Activated naive CD4-positive, alpha-beta T cell treated with anti-CD3 and anti-CD28 coated beads, Interleukin-2, amount 50 U/mL, for 72 hours (primary cell): Measurements from ENCODE around the gene LMF2. TPM values are rescaled to one million over a fixed set of nuclear protein-coding genes. Genes with fewer than 3 reads are reported as not detected.
"Not testable (repeated sequence)": the region's sequence is repeated elsewhere in the genome, so short reads cannot be mapped to it uniquely, and the experiment has no call there.

Source experiments
- ATAC-seq, 2 donors: fragments of 150-1000 bp; cut with Tn5 transposase; 2 replicates each; pipeline ENCODE4 v1.10.0; 2021; ENCODE audit warnings: mild to moderate bottlenecking in 2 of 2, moderate library complexity in 2 of 2
- DNase-seq, 2 donors: peaks; one replicate each; pipeline ENCODE4 v3.0.0; 2021 to 2022; ENCODE audit warnings: low spot score in 2 of 2
- H3K27ac Mint-ChIP-seq, 2 donors: one replicate each; pipeline ENCODE4 v1.8.0; 2022; ENCODE audit warnings: mild to moderate bottlenecking in 2 of 2, mixed read lengths in 2 of 2
- H3K36me3 Mint-ChIP-seq, 2 donors: one replicate each; pipeline ENCODE4 v1.8.0; 2022; ENCODE audit warnings: mixed read lengths in 2 of 2
- H3K9me3 Mint-ChIP-seq, 2 donors: one replicate each; pipeline ENCODE4 v1.8.0; 2022; ENCODE audit warnings: mixed read lengths in 2 of 2
- total RNA-seq, 2 donors: library from RNA; stranded (reverse); gene quantifications; one replicate each; pipeline ENCODE4 v1.2.3, GENCODE V29; 2022

The LMF2 gene
- total RNA-seq, 2 donors from 2014 or later, result 54.2 to 76.7 TPM

DNA sequence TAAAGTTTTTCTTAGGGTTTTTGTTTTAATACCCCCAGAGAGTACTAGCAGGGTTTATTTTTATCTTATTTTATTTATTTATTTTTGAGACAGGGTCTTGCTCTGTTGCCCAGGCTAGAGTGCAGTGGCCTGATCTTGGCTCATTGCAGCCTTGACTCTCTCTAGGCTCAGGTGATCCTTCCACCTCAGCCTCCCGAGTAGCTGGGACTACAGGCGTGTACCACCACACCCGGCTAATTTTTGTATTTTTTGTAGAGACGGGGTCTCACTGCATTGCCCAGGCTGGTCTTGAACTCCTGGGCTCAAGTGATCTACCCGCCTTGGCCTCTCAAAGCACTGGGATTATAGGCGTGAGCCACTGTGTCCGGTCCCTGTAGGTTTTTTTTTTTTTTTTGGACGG, 12.7 kb upstream of the LMF2 start:
- peaks cover 7 to 22% of the 10 kb centered on the region in 2 donors for H3K36me3 Mint-ChIP-seq
- not testable (repeated sequence) for ATAC-seq, H3K27ac Mint-ChIP-seq, DNase-seq, H3K9me3 Mint-ChIP-seq

DNA sequence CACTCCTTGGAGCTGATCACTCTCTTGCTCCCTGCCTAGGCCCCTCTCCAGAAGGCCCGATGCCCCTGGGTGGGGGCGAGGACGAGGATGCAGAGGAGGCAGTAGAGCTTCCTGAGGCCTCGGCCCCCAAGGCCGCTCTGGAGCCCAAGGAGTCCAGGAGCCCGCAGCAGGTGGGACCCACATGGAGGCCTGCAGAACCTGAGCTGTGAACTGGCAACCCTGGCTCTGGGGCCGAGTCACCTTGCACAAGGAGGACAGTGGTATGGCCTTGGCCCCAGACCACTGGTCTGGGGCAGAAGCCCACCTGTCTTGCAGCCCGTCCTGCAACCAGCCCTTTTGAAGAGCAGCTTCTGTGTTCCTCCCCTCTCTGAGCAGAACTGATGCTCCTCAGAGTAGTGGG, 11.6 kb upstream of the LMF2 start:
- Mint-ChIP-seq H3K36me3 (peaks cover 0 to 20% of the 10 kb centered on the region in 2 donors), H3K27ac (no peak overlapping the region), H3K9me3 (no peaks in the 10 kb centered on the region)
- DNase-seq (no peak), ATAC-seq (no peak)

DNA sequence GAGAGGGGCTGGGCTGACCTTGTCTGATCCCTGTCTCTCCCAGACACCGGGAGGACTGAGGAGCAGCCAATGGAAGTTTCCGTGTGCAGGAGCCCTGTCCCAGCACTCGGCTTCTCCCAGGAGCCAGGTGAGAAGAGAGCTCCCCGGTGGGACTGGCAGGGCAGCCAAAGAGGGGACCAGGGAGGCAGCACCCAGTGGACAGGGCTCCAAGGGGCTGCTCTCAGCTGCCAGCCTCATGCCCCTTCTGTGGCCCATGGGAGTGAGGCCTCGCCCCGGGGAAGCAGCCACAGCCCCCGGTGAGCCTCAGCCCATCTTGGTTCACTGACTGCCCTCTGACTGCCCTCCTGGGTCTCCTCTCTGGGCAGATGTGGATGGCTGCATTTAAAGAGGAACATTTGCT, 11.1 kb upstream of the LMF2 start:
- Mint-ChIP-seq H3K27ac (no peak overlapping the region), H3K36me3 (peaks cover 0 to 20% of the 10 kb centered on the region in 2 donors), H3K9me3 (no peaks in the 10 kb centered on the region)
- no peak for ATAC-seq
- DNase-seq, result no peak

DNA sequence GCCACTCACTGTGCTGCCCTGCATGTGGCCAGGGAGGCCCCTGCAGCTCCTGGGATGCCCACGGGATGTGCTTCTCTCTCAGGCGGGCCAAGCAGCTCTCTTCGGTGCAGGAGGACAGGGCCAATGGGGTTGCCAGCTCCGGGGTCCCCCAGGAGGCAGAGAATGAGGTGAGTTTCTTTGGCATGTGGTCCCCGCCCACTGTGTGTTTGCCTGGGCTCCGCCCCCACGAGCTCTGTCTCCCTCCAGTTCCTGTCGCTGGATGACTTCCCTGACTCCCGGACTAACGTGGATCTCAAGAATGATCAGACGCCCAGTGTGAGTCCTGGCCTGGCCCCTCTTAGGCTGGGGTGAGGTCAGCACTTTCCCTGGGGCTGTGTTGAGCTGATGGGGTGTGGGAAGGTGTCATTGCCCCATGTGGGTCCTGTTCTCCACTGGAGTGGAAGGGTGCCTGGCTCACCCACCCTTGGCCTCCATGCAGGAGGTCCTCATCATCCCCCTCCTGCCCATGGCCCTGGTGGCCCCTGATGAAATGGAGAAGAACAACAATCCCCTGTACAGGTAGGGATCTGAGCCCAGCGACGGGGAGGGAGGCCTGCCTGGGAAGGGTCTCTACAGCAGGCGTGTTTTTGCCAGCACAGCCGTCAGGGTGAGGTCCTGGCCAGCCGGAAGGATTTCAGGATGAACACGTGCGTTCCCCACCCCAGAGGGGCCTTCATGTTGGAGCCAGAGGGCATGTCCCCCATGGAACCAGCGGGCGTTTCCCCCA, 10.2 kb upstream of the LMF2 start:
- ATAC-seq, result no peak
- Mint-ChIP-seq H3K9me3 (no peaks in the 10 kb centered on the region), H3K36me3 (peaks cover under 1 to 20% of the 10 kb centered on the region in 2 donors)

DNA sequence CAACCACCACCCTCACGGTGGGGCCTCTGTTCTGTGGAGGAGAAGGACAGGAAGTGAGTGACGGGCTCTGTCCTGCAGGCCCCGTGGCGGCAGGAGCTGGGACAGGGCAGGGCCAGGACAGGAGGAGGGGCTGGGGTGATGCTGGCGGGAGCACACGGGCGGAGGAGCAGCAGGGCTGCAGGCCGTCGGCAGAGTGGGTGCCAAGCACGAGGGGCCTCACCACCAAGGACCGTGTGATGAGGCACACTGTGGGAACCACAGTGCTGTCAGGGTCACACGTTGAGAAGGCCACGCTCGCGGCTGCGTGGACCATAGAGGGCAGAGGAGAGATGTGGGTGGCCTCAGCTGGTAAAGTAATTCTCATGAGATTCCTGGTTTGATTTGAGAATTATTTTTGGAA, 9.4 kb upstream of the LMF2 start:
- ATAC-seq, result no peak
- Mint-ChIP-seq H3K9me3 (no peaks in the 10 kb centered on the region), H3K36me3 (peaks cover 7 to 20% of the 10 kb centered on the region in 2 donors), H3K27ac (no peak overlapping the region)
- DNase-seq, result no peak

More for the DNA sequence above, 10.2 kb upstream of the LMF2 start:
- no peak overlapping the region for H3K27ac Mint-ChIP-seq
- no peak for DNase-seq

DNA sequence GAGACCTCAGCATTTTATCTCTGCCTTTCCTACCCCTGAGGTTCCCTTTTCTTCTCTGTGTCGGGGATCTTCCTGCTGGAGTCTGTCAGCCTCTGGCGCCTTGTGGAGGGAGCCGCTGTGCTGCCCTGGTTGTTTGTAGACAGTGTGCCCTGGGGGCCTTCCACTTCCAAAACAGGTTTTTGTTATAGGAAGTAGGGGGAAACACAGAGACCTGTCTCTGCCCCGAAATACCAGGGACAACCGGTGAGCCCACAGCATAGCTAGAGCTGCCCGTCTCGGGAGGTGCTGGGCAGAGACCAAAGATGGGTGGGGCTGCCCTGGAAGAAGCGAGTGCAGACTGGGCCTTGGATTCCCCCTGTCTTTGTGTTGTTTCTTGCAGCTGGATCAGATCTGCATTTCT, 8.6 kb upstream of the LMF2 start:
- ATAC-seq, result no peak
- no peaks in the 10 kb centered on the region for H3K9me3 Mint-ChIP-seq
- DNase-seq, result no peak
- H3K36me3 Mint-ChIP-seq, result peaks cover 7 to 20% of the 10 kb centered on the region in 2 donors
- H3K27ac Mint-ChIP-seq, result no peak overlapping the region

DNA sequence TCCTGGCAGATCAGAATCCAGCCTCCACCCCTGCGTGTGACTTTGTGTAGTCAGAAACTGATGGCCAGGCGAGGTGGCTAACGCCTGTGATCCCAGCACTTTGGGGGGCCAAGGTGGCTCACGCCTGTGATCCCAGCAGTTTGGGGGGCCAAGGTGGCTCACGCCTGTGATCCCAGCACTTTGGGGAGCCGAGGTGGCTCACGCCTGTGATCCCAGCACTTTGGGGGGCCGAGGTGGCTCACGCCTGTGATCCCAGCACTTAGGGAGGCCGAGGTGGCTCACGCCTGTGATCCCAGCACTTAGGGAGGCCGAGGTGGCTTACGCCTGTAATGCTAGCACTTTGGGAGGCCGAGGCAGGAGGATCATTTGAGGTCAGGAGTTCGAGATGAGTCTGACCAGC, 5.7 kb upstream of the LMF2 start:
- ATAC-seq (no peak), DNase-seq (no peak)
- Mint-ChIP-seq H3K27ac (peak overlapping the region in 1 of 2 donors; percentile 75), H3K36me3 (peaks cover 19 to 21% of the 10 kb centered on the region in 2 donors), H3K9me3 (no peaks in the 10 kb centered on the region)

DNA sequence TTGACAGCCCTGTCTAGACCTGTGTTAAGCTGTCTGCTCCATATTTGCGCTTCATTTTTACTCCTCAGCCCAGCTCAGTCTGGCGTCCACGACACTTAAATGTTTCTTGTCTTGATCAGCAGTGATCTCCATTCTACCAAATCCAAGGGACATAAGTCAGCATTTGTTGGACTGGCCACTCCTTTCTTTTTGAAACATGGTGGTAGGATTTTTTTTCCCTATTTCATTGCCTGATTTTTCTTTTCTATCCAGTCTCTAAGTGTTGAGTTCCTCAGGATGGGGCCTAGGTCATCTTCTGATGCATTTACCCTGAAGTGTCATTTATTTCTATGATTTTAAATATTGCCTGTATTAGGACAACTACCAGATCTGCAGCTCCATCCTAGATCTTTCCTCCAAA, 1.4 kb upstream of the LMF2 start:
- DNase-seq (no peak), ATAC-seq (no peak)
- H3K9me3 Mint-ChIP-seq, result no peaks in the 10 kb centered on the region
- H3K36me3 Mint-ChIP-seq, result peaks cover 12 to 29% of the 10 kb centered on the region in 2 donors
- peak overlapping the region; percentile 89 to 94 for H3K27ac Mint-ChIP-seq

DNA sequence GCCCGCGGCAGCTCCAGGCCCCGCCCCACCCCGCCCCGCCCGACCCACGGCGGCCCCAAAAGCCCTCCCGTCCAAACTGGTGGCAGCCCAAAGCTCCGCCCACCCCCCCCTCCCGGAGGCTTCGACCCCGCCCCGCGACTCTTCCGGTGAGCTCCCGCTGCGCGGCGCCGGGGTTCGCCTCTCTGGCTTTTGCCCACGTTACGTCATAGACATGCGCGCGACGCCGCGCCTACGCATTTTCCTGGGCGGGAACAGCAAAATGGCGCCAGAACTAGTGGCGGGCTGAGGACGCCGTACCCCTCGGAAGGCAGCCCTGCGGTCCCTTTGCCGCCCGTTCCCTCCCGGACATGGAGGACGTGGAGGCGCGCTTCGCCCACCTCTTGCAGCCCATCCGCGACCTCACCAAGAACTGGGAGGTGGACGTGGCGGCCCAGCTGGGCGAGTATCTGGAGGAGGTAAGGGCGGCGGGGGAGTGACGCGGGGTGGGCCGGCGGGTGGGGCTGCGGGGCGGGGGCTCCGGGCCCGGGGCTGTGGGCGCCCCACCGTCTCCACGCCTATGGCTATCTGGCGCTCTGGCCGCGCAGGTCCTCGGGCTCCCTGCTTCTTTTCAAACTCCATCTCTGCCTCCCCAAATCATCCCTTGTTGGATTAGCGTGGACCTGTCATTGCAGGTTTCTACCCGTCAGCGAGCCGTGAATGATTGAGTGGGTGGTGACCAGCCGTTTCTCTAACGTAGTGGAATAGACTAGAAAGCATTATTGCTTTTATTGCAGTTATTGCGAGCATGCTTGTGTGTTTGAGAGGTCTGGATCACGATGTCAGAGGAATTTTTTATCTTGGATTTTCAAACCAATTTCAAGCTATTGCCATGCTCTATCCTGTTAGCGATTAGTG, 736 bp upstream of the LMF2 start, which contains the start of gene NCAPH2:
Gene NCAPH2 (plus strand): TSS at position 234 of the 894 bp plus-strand sequence. CDS start 114 bp downstream, at position 348.
- no peaks in the 10 kb centered on the region for H3K9me3 Mint-ChIP-seq
- peaks cover 12 to 29% of the 10 kb centered on the region in 2 donors for H3K36me3 Mint-ChIP-seq
- ATAC-seq, result peak; percentile 70 to 78
- DNase-seq, result peak; percentile 97 to 99
- H3K27ac Mint-ChIP-seq, result peak within 1 kb of the TSS; percentile 89 to 98

DNA sequence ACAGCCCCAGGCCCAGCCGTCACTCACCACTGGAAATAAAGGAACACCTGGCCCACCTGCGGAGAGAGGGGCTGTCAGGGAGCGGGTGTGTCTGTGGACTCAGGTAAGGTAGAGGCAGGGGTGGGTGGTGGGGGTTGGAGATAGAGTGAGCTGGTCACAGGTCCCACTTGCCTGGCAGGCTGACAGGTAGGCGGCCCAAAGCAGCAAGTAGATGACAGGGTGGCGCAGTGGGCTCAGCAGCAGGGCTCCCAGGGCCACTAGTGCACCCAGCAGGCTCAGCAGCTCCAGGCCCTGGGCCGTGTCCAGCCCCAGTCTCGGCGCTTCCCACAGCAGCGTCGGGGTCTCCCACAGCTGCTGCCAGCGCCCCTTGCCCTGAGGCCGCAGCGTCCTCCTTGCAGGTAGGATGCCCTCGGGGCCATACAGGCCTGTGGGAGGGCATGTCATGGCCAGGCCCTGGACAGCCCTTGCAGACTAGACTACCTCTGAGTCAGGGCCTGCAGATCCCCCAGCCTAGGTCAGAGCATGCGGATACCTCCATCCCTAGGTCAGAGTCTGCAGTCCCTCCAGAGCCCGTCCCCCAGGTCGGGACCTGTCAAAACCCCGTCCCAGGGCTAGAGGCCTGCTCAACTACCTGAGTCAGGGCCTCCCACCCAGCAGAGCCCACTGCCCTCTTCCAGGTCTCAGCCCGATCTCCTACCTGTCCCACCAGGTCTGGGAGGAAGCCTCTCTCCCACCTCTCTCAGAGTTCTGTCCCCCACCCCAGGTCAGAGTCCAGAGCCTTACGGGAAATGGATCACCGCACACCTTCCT, 686 bp downstream of the LMF2 start:
- H3K36me3 Mint-ChIP-seq, result peaks cover 12 to 22% of the 10 kb centered on the region in 2 donors
- no peaks in the 10 kb centered on the region for H3K9me3 Mint-ChIP-seq
- peak overlapping the region; percentile 89 to 98 for H3K27ac Mint-ChIP-seq
- DNase-seq (no peak), ATAC-seq (peak in 1 of 2 donors; percentile 9)

DNA sequence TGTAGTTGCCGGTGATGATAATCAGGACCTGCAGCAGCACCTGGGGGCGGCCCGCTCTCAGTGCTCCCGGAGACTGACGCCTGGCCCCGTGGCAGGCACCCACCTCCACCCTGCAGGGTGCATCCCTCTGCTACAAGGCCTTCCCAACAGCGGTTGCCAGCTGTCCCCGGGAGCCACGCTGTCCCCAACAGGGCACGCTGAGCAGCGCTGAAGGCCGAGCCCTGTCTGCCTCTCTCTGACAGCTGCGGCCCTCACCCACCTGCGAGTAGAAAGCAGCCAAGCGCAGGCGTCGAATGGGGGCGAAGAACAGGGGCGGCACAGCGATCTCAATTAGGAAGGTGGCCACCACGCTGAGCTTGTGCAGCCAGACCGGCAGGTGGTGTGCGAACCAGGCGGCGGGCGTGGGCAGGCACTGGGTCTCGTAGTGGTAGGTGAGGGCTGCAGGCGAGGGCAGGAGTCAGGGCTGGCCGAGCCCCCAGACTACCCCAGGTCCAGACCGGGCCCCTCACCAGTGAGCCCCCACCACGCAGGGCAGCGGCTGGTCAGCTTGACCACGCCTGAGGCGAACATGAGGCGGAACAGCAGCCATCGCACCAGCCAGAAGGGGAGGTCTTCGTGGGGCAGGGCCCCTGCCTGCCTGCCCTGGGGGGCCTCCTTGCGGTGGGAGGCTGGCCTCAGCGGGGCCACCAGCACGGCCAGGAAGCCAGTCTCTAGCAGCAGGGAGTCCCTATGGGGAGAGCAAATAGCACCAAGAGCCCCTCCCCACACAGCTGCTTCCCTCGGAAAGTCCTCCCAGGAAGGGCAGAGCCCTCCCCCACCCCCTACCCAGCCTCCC, 1.5 kb downstream of the LMF2 start:
- Mint-ChIP-seq H3K9me3 (no peaks in the 10 kb centered on the region), H3K36me3 (peaks cover 12 to 22% of the 10 kb centered on the region in 2 donors), H3K27ac (no peak overlapping the region)
- no peak for DNase-seq
- ATAC-seq, result no peak

DNA sequence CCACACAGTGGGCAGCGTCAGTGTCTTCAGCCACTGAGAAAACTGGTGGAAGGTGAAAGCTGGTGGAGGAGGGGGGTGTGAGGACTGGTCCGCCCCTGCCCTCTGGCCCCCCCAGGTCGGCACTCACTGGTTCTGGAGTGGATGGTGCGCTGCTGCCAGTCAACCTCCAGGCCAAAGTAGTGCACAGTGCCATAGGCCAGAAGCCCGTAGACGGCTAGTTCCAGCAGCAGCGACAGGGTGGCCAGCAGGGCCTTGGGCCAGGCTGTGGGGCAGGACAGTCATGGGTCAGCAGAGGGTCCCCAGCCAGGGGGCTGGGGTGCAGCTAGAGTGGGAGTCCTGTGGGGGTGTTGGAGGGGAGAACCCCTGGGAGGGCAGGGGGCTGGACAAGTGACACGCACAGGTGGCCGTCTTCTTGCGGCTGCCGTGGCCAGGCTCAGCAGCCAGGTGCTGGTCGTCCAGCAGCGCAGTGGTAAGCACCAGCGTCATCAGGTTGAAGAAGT, 2.2 kb downstream of the LMF2 start:
- no peaks in the 10 kb centered on the region for H3K9me3 Mint-ChIP-seq
- DNase-seq (no peak), ATAC-seq (no peak)
- H3K36me3 Mint-ChIP-seq, result peaks cover 12 to 22% of the 10 kb centered on the region in 2 donors
- no peak overlapping the region for H3K27ac Mint-ChIP-seq

DNA sequence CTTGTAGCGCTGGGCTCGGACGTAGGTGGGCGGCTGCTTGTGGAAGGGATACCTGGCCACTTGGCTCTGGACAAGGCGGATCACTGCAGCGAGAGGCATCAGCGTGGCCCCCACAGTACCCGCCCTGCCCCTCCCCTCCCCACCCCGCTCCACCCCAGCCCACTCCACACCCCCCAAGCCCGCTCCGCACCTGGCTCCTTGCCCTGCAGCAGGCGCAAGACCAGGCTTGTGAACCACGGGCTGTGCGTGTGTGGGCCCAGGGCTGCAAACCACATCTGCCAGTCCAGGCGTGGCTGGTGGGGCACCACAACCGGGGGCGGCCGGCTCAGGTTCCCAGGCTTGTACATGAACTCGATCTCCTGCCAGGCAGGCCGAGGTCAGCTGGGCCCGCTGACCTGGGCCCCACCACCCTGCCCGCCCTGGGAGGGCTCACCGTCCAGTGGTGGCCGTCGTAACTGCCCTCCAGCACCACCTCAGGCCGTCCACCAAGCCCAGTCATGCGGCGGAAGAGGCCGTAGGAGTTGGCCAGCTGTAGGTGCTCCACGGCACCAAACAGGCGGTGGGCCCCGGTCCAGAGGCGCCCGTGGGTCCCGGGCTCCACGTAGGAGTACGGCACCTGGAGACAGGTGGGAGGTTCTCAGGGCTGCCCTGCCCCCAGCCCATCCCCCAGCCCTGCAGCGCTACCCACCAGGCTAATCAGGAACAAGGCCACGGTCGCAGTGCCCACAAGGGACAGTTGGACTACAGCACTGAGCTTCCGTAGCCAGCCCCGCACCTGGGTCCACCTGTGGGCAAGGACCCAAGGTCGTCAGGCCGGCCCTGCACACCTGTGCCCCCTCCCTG, 2.9 kb downstream of the LMF2 start:
- Mint-ChIP-seq H3K9me3 (no peaks in the 10 kb centered on the region), H3K27ac (no peak overlapping the region), H3K36me3 (peaks cover 12 to 21% of the 10 kb centered on the region in 2 donors)
- DNase-seq (no peak), ATAC-seq (no peak)

DNA sequence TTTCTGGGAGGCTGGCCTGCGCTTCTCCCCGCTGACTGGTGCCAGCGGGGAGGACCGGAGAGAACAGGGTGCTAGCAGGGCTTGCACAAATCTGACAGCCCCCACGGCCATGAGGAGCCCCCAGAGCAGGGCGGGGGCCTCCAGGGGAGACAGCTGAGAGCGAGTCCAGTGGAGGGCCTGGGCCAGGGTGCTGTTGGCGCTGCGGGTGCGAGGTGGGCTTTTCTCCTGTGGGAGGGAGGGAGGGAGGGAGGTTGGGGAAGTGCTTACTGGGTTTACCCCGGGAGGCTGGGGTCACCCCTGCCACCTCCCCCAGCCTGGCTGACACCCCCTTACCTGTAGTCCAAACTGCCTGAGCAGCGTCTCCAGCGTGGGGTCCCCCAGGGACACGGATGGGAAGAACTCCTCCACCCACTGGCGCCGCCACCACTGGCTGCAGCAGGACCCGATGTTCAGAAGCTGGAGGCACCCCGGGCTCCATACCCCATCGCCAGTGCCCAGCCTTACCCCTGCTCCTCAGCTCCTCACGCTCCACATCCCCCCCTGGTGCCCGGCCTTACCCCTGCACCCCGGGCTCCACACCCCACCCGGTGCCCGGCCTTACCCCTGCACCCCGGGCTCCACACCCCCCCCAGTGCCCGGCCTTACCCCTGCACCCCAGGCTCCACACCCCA, 3.9 kb downstream of the LMF2 start:
- DNase-seq (no peak), ATAC-seq (no peak)
- peaks cover 6 to 11% of the 10 kb centered on the region in 2 donors for H3K36me3 Mint-ChIP-seq
- H3K9me3 Mint-ChIP-seq, result no peaks in the 10 kb centered on the region
- no peak overlapping the region for H3K27ac Mint-ChIP-seq
